ENCODE results near the gene ETFB.

DNA sequence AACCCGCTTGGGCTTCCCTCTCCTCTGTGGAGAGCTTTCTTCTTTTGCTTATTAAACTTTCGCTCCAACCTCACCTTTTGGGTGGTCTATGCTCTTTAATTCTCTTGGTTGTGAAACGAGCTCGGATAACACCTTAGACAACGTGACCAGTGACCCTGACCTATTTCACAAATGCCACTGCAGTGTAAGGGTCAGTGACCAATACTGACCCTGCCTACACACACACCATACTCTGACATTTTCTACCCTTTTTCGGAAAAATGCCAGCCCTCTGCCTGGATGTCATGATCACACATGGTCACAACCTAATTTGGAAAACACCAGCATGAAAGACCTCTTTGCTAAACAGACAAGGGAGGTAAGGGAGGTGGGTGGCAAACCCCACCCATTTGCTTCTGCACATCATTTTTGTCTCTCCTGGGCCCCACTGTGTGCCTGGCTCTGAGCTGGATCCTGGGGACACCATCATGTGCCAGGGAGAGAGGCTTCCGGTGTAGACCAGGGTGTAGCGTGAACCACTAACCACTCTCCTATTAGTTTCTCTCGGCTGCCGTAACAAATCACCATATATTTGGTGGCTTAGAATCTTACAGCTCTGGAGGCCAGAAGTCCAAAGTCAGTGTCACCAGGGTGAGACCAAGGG, 9.9 kb downstream of the ETFB start:
- TF ChIP-seq, protein P1, sequence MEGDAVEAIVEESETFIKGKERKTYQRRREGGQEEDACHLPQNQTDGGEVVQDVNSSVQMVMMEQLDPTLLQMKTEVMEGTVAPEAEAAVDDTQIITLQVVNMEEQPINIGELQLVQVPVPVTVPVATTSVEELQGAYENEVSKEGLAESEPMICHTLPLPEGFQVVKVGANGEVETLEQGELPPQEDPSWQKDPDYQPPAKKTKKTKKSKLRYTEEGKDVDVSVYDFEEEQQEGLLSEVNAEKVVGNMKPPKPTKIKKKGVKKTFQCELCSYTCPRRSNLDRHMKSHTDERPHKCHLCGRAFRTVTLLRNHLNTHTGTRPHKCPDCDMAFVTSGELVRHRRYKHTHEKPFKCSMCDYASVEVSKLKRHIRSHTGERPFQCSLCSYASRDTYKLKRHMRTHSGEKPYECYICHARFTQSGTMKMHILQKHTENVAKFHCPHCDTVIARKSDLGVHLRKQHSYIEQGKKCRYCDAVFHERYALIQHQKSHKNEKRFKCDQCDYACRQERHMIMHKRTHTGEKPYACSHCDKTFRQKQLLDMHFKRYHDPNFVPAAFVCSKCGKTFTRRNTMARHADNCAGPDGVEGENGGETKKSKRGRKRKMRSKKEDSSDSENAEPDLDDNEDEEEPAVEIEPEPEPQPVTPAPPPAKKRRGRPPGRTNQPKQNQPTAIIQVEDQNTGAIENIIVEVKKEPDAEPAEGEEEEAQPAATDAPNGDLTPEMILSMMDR (IDR thresholded peaks at IDR 0.05) = no peak
- no peak for TF ChIP-seq POLR2A (IDR thresholded peaks at IDR 0.05)

All from vagina (tissue), 2 donors.